GM06990 (cell line): ENCODE measurements around the gene TOM1L2.
"Not testable (repeated sequence)": the region's sequence is repeated elsewhere in the genome, so short reads cannot be mapped to it uniquely, and the experiment has no call there.

Experiments used
- DNase-seq: peaks from one replicate; pipeline ENCODE4 v3.0.0-alpha.2; 2011; ENCODE audit not compliant: insufficient read length; ENCODE audit errors: extremely low read depth
- H3K27me3 ChIP-seq: replicated peaks from 2 replicates; pipeline ENCODE4 v1.6.0; 2011; ENCODE audit warnings: low read length; ENCODE audit not compliant: control insufficient read depth, insufficient read depth
- H3K36me3 ChIP-seq: 2 replicates; pipeline ENCODE4 v1.5.1; 2011; ENCODE audit warnings: low read length; ENCODE audit not compliant: control insufficient read depth, insufficient read depth
- H3K4me3 ChIP-seq: replicated peaks from 2 replicates; pipeline ENCODE4 v1.5.1; 2011; ENCODE audit warnings: low read depth, mild to moderate bottlenecking, control low read depth, low read length
- TF ChIP-seq, protein P1 (sequence below): IDR thresholded peaks from 2 replicates; pipeline ENCODE4 v1.5.1; 2011; ENCODE audit warnings: low read length, control low read depth, mild to moderate bottlenecking, inconsistent platforms; ENCODE audit not compliant: insufficient read depth, poor library complexity, severe bottlenecking

TOM1L2 gene

DNA sequence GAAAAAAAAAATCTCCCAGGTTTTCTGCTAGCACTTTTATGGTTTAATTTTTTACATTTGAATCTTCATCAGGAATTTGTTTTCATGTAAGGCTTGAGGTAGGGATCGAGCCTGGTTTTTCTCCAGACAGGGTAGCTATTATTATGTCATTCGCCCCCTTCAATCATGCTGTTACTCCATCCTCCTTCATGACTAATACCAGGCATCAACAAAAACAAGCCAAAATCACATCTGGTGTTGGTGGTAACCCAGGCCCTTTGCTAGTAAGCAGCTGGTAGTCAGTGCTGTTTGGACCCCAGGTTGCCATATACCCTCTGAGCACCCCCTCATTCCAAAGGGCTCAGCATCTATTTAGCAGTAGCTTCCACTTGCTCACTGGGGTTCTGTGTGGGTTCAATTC lies 30.0 kb upstream of the TOM1L2 start:
- DNase-seq, result no peak
- TF ChIP-seq, protein P1, sequence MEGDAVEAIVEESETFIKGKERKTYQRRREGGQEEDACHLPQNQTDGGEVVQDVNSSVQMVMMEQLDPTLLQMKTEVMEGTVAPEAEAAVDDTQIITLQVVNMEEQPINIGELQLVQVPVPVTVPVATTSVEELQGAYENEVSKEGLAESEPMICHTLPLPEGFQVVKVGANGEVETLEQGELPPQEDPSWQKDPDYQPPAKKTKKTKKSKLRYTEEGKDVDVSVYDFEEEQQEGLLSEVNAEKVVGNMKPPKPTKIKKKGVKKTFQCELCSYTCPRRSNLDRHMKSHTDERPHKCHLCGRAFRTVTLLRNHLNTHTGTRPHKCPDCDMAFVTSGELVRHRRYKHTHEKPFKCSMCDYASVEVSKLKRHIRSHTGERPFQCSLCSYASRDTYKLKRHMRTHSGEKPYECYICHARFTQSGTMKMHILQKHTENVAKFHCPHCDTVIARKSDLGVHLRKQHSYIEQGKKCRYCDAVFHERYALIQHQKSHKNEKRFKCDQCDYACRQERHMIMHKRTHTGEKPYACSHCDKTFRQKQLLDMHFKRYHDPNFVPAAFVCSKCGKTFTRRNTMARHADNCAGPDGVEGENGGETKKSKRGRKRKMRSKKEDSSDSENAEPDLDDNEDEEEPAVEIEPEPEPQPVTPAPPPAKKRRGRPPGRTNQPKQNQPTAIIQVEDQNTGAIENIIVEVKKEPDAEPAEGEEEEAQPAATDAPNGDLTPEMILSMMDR, result no peak
- Histone ChIP-seq H3K4me3 (no peak overlapping the region), H3K27me3 (no peaks in the 10 kb centered on the region), H3K36me3 (peaks cover 1% of the 10 kb centered on the region; the same call in 1 of the 2 replicates)

- TF ChIP-seq, protein P1, result no peak
- no peak for DNase-seq
- Histone ChIP-seq H3K27me3 (no peaks in the 10 kb centered on the region), H3K4me3 (no peak overlapping the region), H3K36me3 (no peaks in the 10 kb centered on the region; the same call in 1 of the 2 replicates)
These were observed 27.8 kb upstream of the TOM1L2 start for GRCh38 chr17:18000030-18000408.

- H3K4me3 ChIP-seq, result no peak overlapping the region
- H3K36me3 ChIP-seq, result no peaks in the 10 kb centered on the region; the same call in 1 of the 2 replicates
- H3K27me3 ChIP-seq, result no peaks in the 10 kb centered on the region
- TF ChIP-seq, protein P1, result no peak
- no peak for DNase-seq
These were observed 27.3 kb upstream of the TOM1L2 start for GRCh38 chr17:17999364-18000029.

DNA sequence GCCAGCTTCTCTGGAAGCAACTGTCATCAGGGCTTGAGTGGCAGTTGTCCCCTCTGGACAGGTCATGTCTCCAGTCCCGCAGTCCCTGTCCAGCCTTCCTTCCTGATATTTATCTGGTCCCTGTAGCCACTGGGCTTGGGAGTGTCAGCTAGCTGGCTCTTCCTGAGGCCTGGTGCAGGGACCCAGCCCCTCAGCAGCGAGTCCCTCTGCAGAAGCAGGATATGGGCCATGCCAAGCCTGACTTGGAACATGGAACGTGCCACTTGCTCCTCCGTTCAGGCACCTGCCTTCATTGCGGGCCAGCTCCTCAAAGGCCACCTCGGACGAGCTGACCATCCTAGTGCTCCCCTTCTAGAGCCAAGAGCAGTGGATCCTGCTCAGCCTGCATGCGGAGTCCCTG lies 26.7 kb upstream of the TOM1L2 start:
- no peaks in the 10 kb centered on the region for H3K27me3 ChIP-seq
- no peaks in the 10 kb centered on the region for H3K36me3 ChIP-seq
- no peak for DNase-seq
- no peak overlapping the region for H3K4me3 ChIP-seq
- TF ChIP-seq, protein P1, result no peak

DNA sequence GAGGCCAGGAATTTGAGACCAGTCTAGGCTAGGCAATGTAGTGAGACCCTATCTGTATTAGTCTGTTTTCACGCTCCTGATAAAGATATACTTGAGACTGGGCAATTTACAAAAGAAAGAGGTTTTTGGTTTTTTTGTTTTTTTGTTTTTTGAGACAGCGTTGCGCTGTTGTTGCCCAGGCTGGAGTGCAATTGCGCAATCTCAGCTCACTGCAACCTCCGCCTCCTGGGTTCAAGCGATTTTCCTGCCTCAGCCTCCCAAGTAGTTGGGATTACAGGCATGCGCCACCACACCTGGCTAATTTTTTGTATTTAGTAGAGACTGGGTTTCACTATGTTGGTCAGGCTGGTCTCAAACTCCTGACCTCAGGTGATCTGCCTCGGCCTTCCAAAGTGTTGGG lies 23.7 kb upstream of the TOM1L2 start:
- not testable (repeated sequence) for DNase-seq, H3K27me3 ChIP-seq, H3K4me3 ChIP-seq, H3K36me3 ChIP-seq

- Histone ChIP-seq H3K27me3 (no peaks in the 10 kb centered on the region), H3K4me3 (no peak overlapping the region), H3K36me3 (no peaks in the 10 kb centered on the region)
- DNase-seq, result no peak
- TF ChIP-seq, protein P1, result peak; percentile 36
These were observed 22.3 kb upstream of the TOM1L2 start for GRCh38 chr17:17994271-17995069.
